HL-60 (cell line): ENCODE data around the gene LRWD1.
"Not testable (repeated sequence)": the region's sequence is repeated elsewhere in the genome, so short reads cannot be mapped to it uniquely, and the experiment has no call there.

Source experiments
- CTCF ChIP-seq: IDR thresholded peaks from one replicate; pipeline ENCODE4 v1.5.1; 2011; ENCODE audit warnings: low read length, control low read depth, inconsistent platforms; ENCODE audit not compliant: insufficient read depth
- TF ChIP-seq, protein P1 (sequence below): IDR thresholded peaks from 2 replicates; pipeline ENCODE4 v1.6.1; 2012; ENCODE audit warnings: low read depth; ENCODE audit not compliant: insufficient replicate concordance

GRCh38 chr7:102516951-102517350 lies 52.2 kb downstream of the LRWD1 start:
- TF ChIP-seq CTCF = not testable (repeated sequence)
- TF ChIP-seq, protein P1, sequence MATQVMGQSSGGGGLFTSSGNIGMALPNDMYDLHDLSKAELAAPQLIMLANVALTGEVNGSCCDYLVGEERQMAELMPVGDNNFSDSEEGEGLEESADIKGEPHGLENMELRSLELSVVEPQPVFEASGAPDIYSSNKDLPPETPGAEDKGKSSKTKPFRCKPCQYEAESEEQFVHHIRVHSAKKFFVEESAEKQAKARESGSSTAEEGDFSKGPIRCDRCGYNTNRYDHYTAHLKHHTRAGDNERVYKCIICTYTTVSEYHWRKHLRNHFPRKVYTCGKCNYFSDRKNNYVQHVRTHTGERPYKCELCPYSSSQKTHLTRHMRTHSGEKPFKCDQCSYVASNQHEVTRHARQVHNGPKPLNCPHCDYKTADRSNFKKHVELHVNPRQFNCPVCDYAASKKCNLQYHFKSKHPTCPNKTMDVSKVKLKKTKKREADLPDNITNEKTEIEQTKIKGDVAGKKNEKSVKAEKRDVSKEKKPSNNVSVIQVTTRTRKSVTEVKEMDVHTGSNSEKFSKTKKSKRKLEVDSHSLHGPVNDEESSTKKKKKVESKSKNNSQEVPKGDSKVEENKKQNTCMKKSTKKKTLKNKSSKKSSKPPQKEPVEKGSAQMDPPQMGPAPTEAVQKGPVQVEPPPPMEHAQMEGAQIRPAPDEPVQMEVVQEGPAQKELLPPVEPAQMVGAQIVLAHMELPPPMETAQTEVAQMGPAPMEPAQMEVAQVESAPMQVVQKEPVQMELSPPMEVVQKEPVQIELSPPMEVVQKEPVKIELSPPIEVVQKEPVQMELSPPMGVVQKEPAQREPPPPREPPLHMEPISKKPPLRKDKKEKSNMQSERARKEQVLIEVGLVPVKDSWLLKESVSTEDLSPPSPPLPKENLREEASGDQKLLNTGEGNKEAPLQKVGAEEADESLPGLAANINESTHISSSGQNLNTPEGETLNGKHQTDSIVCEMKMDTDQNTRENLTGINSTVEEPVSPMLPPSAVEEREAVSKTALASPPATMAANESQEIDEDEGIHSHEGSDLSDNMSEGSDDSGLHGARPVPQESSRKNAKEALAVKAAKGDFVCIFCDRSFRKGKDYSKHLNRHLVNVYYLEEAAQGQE = not testable (repeated sequence)
